Neural cell (in vitro differentiated cells): Measurements from ENCODE around the gene CNTFR.

Experiments
- SMC3 ChIP-seq: fragments of 450-650 bp; conservative IDR thresholded peaks from 2 replicates; pipeline ENCODE4 v1.6.1; 2014; ENCODE audit warnings: antibody characterized with exemption, mild to moderate bottlenecking, moderate library complexity; ENCODE audit not compliant: poor library complexity
- TF ChIP-seq, protein P1 (sequence below): fragments of 450-650 bp; IDR thresholded peaks from 2 replicates; pipeline ENCODE4 v1.5.1; 2014; ENCODE audit warnings: antibody characterized with exemption, mild to moderate bottlenecking, moderate library complexity; ENCODE audit not compliant: poor library complexity, severe bottlenecking

DNA sequence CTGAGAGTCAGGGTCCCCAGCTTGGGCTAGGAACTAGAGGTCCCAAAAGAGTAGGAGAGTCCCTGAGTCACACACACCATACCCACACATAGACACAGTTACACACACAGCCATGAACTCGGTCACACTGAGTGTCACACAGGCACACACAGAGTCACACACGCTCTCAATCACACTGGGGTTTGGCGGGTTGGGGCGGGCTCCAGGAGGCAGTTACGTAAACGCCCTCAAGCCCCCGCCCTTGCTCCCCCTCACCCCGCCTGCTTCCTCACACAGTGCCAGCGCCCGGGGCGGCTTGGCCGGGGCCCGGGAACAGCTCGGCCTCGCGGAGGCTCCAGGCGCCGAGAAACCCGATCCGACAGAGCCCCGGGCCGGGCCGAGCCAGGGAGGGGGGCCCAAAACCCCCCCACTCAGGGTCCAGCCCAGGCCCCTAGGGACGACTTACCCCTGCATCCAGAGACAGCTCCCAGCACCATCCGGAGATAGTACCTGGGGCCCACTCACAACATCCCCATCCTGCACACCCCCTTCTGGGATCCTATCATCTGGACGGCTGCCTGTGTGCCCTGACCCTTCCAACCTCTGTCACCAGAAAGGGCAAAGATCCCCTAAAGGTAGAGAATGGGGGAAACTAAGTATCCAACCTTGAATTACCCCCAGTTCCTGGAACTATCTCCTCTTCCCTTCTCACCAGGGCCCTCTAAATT, 3.5 kb upstream of the CNTFR start:
- TF ChIP-seq, protein P1, sequence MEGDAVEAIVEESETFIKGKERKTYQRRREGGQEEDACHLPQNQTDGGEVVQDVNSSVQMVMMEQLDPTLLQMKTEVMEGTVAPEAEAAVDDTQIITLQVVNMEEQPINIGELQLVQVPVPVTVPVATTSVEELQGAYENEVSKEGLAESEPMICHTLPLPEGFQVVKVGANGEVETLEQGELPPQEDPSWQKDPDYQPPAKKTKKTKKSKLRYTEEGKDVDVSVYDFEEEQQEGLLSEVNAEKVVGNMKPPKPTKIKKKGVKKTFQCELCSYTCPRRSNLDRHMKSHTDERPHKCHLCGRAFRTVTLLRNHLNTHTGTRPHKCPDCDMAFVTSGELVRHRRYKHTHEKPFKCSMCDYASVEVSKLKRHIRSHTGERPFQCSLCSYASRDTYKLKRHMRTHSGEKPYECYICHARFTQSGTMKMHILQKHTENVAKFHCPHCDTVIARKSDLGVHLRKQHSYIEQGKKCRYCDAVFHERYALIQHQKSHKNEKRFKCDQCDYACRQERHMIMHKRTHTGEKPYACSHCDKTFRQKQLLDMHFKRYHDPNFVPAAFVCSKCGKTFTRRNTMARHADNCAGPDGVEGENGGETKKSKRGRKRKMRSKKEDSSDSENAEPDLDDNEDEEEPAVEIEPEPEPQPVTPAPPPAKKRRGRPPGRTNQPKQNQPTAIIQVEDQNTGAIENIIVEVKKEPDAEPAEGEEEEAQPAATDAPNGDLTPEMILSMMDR: no peak
- TF ChIP-seq SMC3: no peak
